Fibroblast of skin of right quadriceps (primary cell): Measurements from ENCODE around the gene PGGHG.
"Not testable (repeated sequence)": the region's sequence is repeated elsewhere in the genome, so short reads cannot be mapped to it uniquely, and the experiment has no call there.

Experiments used
- DNase-seq: peaks from one replicate; pipeline ENCODE4 v3.0.0-alpha.2; 2013

Gene PGGHG

DNA sequence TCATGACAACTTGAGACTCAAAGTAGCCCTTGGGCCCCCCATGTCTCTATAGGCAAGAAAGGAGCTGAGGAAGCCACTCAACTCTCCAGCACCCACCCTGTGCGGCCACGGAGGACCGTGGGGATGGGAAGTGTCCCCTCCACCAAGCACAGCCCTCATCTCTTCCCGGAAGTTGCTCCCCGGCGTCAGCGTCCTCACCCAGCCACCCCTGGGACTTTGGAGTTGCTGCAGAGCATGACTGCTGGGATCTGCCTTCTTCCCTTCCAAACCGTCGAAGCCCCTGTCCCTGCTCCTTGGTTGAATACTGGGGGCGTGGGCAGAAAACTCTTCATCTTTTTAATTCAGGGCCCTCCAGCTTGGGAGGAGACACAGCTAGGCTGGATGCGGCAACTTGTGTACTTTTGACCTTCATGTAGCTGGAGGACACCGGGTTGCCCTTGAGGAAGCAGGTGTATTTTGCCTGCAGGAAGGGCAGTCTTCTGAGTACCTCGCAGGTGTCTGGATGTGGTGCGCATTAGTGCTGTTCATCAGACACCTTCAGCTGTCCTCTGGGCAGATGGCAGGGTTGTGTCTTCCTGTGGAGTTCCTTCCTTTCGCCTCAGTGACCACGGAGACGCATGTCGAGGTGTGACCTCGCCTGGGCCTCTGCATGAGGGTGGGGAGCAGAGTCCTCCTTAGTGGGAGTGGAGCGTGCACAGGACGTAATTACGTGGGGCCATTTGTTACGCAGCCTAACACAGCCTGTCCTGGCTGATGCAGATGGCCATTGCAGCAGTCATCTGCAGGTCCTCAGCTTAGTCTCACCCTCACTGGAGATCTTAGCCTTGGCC, 43.9 kb downstream of the PGGHG start:
- DNase-seq: no peak

DNA sequence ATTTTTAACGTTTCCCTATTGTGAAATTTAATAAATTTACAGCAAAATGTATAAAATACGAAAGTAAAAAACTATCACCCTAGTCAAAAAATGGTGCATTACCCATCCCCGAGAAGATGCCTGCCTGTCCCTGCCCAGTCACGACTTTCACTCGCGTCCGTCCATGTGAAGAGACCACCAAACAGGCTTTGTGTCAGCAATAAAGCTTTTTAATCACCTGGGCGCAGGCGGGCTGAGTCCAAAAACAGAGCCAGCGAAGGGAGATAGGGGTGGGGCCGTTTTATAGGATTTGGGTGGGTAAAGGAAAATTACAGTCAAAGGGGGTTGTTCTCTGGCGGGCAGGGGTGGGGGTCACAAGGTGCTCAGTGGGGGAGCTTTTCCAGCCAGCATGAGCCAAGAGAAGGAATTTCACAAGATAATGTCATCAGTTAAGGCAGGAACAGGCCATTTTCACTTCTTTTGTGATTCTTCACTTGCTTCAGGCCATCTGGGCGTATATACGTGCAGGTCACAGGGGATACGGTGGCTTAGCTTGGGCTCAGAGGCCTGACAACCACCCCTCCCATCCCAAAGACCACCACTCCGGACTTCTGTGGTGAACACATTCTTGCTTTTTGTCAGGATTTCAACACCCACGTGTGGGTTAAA, 44.8 kb downstream of the PGGHG start:
- not testable (repeated sequence) for DNase-seq

DNA sequence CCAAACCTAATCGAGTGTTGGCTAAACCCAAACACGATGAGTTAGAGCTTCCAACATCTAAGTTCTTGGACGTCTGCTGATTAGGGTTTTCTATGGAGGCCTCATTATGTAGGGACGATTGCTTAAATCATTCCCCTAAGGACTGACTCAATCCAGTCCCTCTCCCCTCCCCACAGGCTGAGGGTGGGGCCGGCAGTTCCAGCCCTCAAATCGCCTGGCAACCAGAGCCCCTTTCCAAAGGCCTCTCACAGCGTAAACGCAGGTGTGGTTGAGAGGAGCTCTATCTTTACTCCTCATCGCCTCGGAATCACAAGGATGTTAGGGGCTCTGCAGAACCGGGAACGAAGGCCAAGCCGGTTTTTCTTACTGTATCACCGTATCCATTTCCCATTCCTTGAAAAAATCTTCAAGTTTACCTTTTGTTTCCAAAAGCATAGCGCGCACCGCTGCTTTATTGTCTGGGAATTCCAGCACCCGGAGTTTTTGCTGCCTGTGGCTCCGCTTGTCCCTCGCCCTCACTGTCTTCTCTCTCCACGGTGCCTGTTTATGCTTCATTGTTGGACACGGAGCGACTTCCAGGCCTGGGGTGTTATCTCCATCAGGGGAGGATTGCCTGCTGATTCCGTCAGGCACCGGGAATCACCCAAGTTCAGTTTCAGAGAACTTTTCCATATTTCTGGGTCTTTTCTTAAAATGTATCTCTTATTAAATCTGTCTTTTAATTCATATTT, 45.5 kb downstream of the PGGHG start:
- no peak for DNase-seq

DNA sequence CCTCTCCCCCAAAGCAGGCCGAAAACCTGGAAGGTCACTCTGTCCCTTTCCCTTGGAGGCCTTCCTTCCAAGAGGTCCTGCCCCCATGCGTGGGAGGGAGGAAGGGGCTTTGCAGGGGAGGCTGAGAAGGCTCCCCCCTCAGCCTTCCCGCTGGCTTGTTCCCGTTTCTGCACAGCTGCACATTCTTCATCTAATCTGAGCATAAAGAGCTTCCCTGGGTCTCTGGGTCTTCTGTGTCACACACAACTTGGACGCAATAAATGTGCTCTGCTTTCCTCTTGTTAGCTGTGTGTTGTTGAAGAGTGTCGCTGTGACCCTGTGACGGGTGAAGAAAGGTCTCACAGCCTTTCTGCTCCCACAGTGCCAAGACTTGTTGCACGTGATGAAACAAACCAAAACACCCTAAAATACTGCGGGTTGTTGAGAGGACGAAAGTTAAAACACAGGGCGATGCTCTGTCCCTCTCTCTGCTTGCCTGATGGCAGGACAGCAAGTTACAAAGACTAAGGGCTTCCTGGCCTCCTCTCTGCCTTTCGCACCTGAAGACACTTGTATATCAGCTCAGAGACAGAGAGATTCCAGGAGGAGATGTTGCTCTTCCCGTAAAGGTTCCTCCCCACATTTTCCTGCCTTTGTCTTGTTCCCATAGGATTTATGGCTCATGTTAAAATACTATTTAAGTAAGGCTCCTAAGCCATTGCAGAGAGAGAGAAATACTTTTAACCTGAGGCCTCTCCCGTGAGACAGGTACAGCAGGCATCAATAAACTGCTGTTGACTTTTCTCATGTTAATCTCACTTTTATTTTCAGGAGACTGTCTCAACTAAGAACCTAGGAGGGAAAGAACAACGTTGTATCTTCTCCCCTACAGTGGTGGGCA, 47.1 kb downstream of the PGGHG start:
- DNase-seq: no peak

DNA sequence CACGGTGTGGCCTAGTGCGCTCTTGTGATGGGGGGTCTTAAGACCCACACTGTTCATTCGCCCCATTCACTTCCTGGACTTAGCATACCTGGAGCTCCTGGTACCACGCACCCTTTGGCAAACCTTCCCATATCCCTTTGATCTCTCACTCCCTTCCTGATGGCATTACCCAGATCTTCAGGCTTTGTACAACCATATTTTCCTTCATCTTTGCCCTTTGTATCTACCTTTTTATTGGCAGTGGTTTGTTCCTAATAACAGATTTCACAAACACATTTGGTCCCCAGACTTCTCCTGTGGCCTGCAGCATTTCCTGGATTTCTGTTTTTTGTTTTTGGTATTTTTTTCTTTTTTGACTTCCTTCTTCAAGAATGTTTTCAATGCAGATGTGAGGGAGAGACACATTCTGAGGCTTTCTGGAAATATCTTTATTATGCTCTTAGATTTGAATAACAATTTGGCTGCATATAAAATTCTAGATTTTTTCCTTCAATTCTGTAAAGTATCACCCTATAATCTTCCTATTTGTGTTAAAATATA, 47.8 kb downstream of the PGGHG start:
- DNase-seq: no peak

DNA sequence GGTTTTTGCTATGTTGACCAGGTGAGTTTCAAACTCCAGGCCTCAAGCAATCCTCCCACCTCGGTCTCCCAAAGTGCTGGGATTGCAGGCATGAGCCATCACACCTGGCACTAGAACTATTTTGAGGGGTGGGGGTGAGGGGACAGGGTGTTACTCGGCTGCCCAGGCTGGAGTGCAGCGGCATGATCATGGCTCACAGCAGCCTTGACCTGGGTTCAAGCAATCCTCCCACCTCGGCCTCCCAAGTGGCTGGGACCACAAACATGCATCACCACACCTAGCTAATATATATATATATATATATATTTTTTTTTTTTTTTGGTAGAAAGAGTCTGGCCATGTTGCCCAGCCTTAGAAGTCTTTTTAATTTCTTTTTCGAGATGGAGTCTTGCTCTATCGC, 48.8 kb downstream of the PGGHG start:
- DNase-seq: no peak

DNA sequence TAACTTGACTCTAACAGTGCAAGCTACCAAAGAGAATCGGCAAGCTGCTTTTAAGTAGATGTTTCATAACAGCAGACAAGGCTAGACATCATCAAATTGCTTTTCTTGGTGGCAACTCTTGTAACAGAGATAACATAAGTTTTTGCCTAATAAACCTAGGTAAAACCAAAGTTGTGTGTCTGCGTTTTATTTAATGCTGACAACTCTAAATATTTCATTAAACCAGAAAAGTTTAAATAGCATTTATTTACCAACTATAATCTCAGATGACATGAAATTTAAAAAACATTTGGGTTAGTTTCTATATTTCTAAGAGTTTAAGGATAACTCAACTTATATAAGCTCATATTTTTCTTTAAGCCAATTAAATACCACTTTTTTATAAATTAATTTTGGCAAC, 51.0 kb downstream of the PGGHG start:
- DNase-seq: no peak

DNA sequence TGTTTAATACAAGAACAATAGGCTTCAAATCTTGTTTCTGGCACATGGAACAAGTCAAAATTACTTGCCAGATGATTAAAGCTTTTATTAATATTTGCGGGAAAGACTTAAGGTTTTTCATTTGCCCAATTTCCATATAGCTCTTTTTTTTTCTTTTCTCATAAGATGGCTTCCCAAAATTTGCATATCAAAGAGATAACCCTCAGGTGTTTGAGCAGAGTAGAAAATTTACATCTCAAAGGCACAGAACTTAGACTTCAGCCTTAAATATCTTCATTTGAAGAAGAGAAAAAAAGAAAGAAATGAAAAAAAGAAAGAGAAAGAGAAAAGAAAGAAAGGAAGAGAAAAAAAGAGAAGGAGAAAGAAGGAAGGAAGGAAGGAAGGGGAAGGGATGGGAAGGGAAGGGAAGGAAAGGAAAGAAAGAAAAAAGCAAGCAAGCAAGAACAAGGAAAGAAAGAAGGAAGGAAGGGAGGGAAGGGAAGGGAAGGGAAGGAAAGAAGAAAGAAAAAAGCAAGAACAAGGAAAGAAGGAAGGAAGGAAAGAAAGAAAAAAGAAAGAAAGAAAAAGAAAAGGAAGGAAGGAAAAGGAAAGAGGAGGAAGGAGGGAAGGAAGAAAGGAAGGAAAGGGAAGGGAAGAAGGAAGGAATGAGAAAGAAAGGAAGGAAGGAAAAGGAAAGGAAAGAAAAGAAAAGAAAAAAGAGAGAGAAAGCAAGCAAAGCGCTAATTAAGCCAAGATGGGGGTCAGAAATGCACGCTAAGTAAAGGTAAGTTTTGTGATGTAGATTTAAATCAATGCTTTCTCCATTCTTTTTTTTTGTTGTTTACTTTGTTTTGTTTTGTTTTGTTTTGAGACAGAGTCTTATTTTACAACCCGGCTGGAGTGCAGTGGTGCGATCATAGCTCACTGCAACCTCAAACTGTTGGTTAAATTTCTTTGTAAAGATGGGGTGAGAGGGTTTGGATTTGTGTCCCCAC, 51.9 kb downstream of the PGGHG start:
- no peak for DNase-seq

DNA sequence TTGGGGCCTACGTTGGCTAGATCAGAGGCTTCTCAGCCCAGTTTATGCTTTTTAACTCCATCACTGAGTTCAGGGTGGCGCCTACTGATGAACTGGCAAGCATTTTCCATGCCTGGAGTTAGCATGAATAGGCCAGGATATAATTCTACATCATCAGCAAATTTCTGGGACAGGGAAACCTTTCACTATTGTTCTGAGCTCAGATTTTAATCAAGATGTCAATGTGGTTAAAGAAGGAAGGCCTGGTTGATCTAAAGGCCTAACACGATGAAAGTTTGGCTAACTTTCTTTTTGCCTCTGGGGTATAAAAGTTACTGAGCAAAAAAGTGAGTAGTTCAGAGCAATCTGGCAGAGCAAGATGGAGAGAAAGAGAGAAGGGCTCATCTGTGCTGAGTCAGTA, 53.4 kb downstream of the PGGHG start:
- DNase-seq: no peak

DNA sequence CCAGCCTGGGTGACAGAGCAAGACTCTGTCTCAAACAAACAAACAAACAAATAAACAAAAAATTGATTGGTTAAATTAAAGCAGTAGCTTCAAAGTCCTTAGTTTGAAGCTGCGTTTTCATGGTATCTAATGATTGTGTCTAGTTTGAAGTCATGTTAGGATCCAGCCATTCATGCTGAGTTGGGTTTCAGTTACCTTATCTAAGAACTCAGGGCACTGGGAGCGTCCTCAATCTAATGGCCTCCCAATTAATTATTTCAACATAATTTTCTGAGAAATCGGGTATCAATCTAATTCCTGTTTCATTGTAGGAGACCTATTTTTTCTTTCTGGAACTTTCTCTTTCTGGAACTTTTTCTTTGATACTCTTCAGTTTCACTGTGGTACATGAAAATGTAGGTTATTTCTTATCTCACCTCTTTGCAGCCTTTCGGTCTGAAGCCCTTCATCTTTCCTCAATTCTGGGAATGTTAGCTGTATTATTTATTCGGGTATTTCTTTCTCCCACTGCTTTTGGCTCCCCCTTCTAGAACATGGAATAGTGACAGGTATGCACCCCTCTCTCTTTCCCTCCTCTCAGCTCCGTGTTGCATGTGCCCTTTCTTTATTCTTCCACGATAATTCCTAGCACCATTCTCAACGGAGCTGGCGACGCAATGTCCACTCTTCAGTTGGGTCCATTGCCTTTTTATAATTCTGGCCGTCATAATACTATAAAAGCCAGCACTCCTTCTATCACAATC, 56.1 kb downstream of the PGGHG start:
- DNase-seq: no peak
